HG02981 (cell line): ENCODE data around the gene TAS1R2.
"Not testable (repeated sequence)": the region's sequence is repeated elsewhere in the genome, so short reads cannot be mapped to it uniquely, and the experiment has no call there.

Experiments used
- ATAC-seq: cut with Tn5 transposase; IDR thresholded peaks from one replicate; pipeline ENCODE4 v1.9.1; 2021; ENCODE audit warnings: mild to moderate bottlenecking, moderate library complexity; ENCODE audit not compliant: unreplicated experiment

The TAS1R2 gene

DNA sequence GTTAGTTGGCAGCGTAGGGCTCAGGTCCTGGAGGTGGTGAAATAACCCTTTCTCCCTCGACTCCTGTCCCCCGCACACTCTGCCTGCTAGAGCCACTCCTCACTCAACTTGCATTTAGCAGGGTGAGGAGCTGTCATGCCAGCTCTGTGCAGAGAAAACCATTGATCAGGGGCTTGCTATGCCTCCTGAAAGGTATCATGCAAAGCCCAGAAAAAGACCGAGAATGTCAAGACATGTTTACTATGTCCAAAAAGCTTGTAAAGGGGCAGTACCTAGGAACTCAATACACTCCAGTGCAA lies 24.9 kb upstream of the TAS1R2 start:
- ATAC-seq = no peak

DNA sequence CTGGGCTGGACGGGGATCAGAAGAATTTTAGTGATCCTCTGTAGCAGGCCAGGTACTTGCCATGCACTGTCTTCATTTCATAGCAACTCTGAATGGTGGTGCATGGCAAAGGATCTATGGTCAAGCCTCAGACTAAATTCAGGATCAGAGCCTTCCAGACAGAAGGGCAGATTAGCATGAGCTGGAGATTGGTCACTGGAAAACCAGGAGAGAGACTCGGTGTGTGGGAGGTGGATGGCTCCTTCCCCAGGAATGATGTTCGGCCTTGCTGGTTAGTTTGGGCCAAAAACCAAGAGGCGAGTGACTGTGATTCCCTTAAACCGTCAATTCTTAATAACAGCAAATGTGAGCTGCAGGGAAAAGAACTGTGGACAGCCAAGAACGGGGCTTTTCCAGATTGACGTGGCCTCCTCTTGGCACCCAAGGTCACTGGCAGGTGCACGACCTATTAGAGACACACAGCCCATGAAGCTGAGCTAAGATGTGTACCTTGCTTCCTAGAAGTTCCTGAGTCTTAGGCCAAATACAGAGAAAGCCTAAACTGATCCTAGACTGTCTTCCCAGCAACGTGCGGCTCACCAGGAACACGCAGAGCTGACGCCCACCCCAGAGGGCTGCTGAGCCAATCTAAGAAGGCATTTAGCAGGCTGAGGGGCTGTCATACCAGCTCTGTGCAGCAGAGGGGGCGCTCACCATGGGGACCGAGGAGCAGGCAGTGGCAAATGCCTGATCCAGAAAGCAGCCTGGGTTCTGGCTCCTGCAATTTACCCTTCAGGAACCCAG lies 24.4 kb upstream of the TAS1R2 start:
- no peak for ATAC-seq

DNA sequence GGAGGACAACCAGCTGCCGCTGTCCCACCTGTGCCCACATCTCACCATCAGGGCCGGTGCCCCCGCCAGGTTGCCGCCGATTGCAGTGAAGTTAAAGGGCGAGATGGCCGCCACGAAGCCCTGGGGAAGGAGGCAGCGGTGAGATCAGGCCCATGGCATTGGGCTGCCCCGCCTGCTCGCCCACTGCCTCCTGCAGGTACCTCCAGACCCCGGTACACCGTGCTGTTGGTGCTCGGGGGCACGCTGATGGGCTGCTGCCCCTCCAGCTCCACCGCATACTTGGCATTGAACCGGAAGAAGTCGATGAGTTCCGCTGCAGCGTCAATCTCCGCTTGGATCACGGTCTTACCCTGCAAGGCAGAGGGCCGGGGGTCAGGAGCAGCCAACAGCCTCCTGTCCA lies 23.6 kb upstream of the TAS1R2 start:
- ATAC-seq = no peak

DNA sequence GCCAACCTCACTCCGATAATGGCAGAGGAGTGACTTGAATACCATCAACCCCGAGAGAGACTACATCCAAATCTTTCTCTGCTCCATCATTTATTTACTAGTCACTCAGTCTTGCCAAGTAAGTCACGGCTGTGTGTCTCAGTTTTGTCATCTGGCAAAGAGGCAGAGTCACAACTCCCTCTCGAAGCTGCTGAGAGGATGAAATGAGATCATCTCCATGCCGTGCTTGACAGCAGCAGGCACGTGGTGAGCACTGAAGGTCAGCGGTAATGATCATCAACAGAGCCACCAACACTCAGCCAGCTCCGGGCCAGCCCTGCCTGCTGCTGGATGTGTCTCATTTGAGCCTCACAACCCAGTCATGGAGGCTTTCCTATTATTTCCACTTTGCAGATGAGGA lies 23.0 kb upstream of the TAS1R2 start:
- ATAC-seq = no peak

DNA sequence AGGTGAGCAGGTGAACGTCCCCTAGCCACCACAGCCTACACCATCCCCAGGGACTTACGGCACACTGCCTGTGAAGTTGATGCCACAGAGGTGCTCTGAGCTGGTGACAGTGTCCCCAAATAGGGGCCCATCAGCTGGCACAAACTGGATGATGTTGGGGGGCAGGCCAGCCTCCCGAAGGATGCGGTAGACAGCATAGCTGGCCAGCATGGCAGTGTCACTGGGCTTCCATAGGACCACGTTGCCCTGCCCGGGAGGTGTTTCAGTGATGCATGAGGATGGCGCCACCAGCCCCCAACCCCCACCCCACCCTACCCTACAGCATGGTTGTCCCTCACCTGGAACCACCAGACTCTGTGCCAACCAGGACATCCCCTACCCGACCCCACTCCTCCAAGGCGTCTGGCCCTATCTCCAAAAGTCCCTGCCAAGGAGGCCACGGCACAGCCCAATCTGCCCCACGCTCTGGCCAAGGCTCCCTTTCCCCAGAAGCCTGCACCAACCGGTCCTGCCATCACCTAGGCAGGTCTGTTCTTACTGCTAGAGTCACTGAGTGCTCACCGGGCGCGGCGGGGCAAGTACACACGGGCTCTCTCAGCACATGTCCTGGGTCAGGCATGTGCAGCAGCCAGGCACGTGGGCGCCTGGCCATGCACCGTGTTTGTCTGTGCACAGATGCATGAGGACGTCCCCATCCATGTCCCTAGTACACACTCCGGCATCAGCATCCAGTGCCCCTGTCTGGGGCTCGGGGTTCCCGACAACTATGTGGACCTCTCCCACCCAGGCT lies 22.4 kb upstream of the TAS1R2 start:
- ATAC-seq = no peak

DNA sequence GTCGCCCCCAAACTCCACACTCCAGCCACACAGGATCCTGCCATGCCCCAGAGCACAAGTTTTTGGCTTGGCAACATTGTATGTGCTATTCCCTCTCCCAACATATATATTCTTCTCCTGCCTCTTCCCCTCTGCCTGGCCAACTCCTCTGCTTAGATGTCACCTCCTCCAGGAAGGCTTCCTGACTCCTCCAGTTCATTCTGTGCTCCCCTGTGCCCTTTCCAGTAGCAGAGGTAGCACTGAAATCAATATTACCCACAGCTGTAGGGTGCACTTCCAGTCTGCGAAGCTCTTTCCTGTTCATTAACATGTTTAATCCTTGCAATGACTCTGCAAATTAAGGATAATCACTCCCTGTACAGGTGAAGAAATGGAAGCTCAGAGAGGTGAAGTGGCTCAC lies 21.7 kb upstream of the TAS1R2 start:
- no peak for ATAC-seq

DNA sequence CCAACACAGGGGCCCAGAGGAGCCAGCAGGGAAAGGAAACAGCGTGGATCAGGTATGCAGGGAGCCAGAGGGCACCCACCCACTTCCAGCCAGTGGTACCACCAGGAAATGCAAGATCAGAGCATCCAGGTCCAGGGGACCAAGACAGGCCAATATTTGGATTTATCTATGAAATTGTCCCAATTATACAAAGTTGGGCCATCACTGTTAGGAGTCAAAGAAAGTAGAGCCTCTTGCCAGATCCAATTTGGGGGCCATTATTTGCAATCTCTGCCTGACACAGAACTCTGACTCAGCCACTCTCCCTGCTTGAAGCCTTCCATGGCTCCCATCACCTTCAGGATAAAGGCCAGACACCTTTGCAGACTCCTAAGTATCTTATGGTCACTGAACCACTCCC lies 21.1 kb upstream of the TAS1R2 start:
- no peak for ATAC-seq

DNA sequence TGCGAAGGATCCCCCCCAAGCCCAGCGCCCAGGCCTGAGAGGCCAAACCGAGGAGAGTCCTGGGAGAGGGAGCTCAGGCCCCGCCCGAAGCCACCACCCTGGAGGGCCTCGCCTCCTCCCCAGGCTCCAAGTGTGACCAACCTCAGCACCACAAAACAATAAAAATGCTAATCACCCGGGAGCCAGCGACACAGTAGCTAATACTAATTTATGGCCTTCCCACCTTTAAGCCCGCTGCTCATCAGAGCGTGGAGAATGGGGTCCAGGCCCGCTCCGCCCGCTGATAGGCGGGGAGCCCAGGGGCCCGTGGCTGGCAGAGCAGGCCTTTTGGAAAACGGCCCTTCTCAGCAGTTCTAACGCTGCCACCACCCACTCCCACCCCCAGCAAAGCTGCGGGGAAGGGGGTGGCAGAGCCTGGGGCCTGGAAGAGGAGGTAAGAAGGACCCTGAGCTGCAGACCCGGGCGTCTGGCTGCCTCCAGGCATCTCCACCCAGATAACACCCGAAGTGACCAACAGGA lies 20.4 kb upstream of the TAS1R2 start:
- no peak for ATAC-seq

DNA sequence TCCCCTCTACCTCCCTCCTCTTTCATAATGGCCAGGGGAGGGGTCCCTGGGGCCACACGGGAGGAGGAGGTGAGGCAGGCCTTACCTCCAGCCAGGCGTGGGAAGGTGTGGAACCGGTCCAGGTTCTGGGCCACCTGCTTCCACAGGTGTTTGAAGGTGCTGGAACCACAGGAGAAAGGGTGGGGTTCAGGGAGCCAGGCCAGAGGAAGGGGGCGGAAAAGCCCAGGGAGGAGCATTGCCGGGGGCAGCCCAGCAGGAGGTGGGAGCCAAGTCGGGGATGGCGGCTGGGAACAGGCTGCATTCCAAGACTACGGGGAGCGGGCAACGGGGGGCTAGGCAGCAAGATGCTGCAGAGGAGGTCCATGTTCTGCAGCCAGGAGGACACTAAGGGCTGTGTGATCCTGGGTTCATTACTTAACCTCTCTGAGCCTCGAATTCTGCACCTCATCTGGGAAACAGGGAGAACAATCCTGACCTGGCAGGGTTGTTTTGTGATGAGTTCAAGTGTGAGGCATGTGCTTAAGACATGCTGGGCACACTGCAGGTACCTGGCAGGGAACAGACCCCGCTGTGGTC lies 19.8 kb upstream of the TAS1R2 start:
- no peak for ATAC-seq

DNA sequence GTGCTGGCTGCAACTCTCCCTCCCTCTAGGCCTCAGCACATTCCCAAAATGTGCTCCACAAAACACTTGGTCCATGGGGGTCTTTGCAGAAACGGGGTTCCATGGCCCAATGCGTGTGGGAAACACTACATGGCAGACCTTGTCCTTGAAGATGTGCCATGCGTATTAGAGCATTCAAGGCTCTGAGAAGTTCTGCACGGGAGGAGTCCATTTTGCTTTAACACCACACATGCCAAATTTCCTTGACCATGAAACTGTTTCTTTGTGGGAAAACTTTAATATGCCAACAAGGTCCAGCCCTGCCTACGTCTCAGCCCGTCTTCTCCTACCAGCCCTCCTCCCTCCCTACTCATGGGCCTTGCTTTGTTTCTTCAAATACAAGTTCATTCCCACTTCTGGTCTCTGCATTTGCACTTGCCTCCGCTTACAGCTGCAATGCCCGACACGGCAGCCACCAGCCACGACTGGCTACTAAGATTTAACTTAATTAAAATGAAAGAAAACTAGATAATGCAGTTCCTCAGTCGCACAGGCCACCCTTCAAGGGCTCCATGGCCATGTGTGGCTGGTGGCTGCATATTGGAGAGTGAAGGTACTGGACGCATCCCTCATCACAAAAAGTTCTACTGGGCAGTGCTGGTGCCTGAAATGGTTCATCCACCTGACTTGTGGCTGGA lies 19.2 kb upstream of the TAS1R2 start:
- ATAC-seq = no peak

DNA sequence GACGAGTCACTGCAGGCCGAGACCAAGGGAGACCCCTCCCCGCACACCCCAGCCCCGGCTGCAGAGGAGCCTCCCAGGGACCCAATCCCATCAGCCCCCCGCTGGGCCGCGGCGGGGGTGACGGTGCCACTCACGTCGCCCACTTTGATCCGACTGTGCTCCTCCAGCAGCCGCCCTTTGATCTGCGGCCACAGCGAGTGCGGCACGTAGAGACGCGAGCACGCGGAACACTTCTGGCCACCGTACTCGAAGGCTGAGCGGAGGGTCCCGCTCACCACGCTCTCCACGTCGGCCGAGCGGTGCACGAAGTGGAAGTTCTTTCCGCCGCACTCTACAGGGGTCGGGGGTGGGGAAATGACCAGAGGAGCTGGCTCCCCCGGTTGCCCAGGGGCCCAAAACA lies 17.8 kb upstream of the TAS1R2 start:
- no peak for ATAC-seq

DNA sequence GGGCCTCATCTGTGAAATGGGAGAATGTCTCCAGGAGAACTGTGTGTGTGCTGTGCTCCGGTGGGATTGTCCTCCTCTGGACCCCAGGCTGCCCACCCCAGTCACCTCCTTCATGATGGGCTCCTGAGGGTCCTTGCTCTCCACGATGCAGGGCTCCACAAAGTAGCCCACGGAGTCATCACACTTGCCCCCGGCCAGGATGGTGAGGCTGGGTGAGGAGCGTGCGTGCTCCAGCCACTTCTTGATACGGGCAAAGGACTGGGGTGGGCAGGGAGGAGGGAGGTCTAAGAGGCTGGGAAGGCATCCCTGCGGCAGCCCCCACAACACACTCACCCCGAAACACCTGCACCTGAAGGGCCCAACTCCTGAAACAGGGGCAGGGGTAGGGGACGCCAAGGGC lies 16.8 kb upstream of the TAS1R2 start:
- no peak for ATAC-seq

DNA sequence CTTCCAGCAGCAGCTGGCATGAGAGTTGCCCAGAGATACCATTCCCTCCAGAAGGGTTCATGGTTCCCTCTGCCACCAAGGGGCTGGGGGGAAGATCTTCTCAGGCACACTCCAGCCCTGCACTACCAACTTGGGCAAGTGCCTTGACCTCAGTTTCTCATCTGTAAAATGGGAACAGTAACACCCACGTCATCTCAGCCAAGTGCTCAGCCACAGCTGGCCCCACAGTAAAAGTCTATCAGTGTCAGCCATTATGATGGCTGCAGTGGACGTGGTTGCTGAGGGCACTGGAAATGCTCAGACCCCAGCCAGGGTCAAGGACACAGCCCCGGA lies 16.3 kb upstream of the TAS1R2 start:
- ATAC-seq = no peak

DNA sequence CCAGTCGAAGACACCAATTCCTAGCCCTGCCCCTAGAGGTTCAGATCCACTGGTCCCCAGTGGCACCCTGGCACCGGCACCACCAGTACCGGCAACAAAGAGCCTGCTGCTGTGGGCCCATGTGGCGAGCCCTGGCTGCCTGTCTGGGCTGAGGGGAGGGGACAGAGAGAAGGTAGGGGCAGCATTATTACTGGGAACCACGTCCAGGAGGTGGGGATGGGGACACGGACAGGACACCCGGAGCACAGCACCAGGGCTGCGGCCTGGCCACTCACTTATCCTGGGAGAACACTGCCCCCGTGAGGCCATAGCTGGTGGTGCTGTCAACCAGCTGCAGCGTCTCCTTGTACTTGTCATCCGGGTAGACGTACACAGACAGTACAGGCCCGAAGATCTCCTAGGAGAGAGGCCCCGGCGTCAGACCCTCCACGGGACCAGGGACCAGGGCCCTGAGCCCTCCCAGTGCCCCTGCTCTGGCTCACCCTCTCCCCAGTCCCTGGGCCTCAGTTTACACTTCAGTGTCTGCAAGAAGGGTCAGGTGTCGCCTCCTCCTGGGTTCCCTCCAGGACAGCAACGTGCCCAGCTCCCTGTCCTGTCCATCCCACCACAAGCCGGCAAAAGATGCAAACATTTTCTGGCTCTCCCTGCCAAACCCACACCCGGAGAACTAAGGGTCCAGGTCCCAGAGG lies 15.8 kb upstream of the TAS1R2 start:
- ATAC-seq = no peak

DNA sequence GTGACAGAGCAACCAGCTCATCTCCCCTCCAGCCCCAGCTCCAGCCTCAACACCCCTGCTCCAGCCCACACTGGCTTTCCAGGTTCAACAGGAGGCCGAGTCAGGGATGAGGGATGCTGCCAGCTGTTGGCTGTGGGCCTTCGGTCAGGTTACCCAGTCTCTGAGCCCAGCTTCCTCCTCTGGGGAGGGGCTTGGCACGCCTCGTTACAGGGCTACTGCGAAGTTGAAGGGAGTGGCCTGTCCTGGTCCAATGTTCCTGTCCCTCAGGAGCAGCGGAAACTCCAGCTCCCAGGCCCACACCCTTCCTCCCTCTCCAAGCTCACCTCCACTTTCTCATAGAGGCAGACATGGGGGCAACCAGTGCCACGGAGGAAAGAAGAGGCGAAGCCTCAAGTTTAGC lies 15.1 kb upstream of the TAS1R2 start:
- ATAC-seq = no peak

DNA sequence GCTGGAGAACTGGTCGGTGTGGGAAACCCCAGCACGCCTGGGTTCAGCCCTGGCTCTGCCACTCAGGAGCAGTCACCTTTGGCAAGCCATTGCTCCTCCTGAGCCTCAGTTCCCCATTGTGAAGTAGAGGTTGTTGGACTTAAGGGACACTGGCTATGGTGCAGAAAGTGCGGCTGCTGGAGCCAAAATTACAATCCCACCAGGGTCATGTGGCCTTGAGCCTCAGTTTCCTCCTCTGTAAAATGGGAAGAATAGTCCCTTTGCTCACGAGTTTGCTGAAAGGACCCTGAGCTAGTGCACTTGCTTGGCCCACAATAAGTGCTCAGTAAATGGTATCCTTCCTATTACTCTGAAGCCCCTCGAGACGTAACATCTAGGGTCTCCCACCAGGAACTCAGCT lies 14.6 kb upstream of the TAS1R2 start:
- no peak for ATAC-seq

DNA sequence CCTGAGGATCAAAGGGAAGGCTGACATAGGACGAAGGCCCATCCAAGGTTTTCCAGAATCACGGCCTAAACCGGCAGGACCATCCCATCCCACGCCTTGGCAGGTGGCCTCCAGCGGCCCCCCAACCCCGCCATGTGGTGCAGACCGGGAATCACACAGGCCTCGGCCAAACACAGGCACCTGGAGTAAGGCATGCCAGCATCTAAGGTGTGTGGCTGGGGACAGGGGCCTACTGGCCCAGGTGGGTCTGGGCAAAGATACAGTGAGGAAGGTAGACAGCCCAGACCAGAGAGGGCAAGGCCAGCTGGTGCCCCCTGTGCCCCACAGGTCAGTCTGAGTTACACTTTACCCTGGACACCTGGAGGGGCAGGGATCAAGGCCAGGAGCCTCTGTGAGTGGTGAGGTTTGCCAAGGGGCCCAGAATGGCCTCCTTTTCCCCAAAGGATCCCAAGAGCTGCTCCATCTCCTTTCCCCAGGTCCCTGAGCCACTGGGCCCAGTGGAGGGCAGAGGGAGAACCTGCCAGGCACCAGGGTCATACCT lies 12.7 kb upstream of the TAS1R2 start:
- no peak for ATAC-seq

DNA sequence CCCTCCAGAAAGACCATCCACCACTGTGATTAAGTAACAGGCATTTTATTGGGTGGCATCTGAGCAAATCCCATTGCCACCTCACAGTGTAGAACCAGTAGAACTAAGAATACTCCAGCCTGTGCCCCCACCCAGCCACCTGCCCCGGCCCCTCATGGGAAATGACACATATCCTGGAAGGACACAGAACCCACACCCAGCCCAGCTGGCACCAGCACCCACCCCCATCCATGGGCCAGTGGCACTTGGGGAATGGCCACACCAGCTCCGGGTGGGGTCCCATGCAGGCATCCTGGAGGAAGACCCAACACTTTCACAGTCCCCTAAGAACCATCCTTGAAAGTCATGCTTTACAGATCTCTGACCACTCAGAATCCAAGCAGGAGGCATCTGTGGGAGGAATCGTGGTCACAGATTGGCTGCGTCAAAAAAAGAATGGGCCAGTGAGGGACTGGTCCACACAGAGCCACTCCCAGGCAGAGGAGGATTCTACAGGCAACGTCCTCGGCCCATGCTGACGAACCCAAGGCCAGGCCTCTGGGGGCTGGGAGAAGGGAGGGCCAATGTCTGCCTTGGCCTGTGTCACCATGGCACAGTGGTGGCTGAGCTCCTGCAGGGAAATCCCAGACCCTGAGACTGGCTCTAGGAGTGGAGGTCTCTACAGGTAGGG lies 12.1 kb upstream of the TAS1R2 start:
- ATAC-seq = no peak

DNA sequence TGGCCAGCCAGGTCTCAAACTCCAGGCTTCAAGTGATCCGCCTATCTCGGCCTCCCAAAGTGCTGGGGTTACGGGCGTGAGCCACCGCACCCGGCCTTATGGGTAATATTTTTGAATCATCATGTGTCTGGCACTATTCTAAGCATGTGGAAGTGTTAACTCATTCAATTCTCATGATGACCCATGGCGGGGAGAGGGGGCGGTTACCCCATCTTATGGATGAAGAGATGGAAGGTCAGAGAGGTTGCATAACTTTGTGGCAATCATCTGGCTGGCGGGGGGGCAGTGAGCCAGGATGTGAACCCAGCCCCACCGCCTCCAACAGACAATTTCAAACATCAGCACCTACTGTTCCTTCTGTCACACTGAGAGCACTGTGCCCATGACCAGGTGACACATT lies 11.5 kb upstream of the TAS1R2 start:
- ATAC-seq = no peak

DNA sequence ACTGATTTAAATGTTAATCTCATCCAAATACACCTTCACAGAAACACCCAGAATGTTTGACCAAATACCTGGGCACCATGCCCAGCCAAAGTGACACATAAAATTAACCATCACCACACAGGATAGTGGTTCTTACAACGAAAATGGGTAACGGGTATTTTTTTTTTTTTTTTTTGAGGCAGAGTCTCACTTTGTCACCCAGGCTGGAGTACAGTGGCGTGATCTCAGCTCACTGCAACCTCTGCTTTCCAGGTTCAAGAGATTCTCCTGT lies 11.1 kb upstream of the TAS1R2 start:
- not testable (repeated sequence) for ATAC-seq
